HuH-7.5 (cell line): ENCODE data around the gene TFAM.
"Not testable (repeated sequence)": the region's sequence is repeated elsewhere in the genome, so short reads cannot be mapped to it uniquely, and the experiment has no call there.

Experiments
- DNase-seq: peaks from one replicate; pipeline ENCODE4 v3.0.0; 2011; ENCODE audit warnings: low spot score

Gene TFAM

GRCh38 chr10:58372607-58373441 is 12.4 kb upstream of the TFAM start:
- DNase-seq, result no peak

GRCh38 chr10:58373442-58373827 is 11.8 kb upstream of the TFAM start:
- no peak for DNase-seq

GRCh38 chr10:58382489-58382995 is 2.7 kb upstream of the TFAM start:
- DNase-seq, result no peak

GRCh38 chr10:58384095-58384494 is 1.1 kb upstream of the TFAM start:
- DNase-seq, result no peak

- no peak for DNase-seq
Measured at GRCh38 chr10:58384544-58384998, 639 bp upstream of the TFAM start.

GRCh38 chr10:58385784-58386112 is 538 bp downstream of the TFAM start:
- peak; percentile 7 for DNase-seq

- DNase-seq, result no peak
Measured at GRCh38 chr10:58389024-58389423, 3.8 kb downstream of the TFAM start.

GRCh38 chr10:58393317-58393716 is 8.1 kb downstream of the TFAM start:
- DNase-seq, result no peak

- no peak for DNase-seq
Measured at GRCh38 chr10:58394471-58394870, 9.3 kb downstream of the TFAM start.

GRCh38 chr10:58396057-58396456 is 10.8 kb downstream of the TFAM start:
- DNase-seq, result no peak

GRCh38 chr10:58397830-58398229 is 12.6 kb downstream of the TFAM start:
- DNase-seq, result no peak

GRCh38 chr10:58399410-58399809 is 14.2 kb downstream of the TFAM start:
- no peak for DNase-seq

- DNase-seq, result no peak
Measured at GRCh38 chr10:58400609-58401008, 15.4 kb downstream of the TFAM start.

- DNase-seq, result no peak
Measured at GRCh38 chr10:58404001-58404400, 18.8 kb downstream of the TFAM start.

- no peak for DNase-seq
Measured at GRCh38 chr10:58409956-58410610, 24.9 kb downstream of the TFAM start.

- no peak for DNase-seq
Measured at GRCh38 chr10:58412502-58412961, 27.3 kb downstream of the TFAM start.

- DNase-seq, result peak; percentile 15
Measured at GRCh38 chr10:58414270-58415041, 29.2 kb downstream of the TFAM start.

GRCh38 chr10:58415757-58416156 is 30.5 kb downstream of the TFAM start:
- no peak for DNase-seq

GRCh38 chr10:58417902-58418301 is 32.7 kb downstream of the TFAM start:
- not testable (repeated sequence) for DNase-seq

- DNase-seq, result no peak
Measured at GRCh38 chr10:58424176-58424575, 39.0 kb downstream of the TFAM start.

- not testable (repeated sequence) for DNase-seq
Measured at GRCh38 chr10:58428436-58428835, 43.2 kb downstream of the TFAM start.

GRCh38 chr10:58431903-58432302 is 46.7 kb downstream of the TFAM start:
- DNase-seq, result no peak

GRCh38 chr10:58433066-58433465 is 47.9 kb downstream of the TFAM start:
- DNase-seq, result no peak
